Thoracic aorta (tissue), 2 donors: Measurements from ENCODE around the gene UBE2E2. TPM values are rescaled to one million over a fixed set of nuclear protein-coding genes. Genes with fewer than 3 reads are reported as not detected.
A peak's percentile ranks its signal among the peaks of the same experiment; 100 is the strongest.

Experiments used
- ATAC-seq: fragments of 150-250 bp; one replicate; pipeline ENCODE4 v1.8.0; 2017; ENCODE audit warnings: low read depth; ENCODE audit not compliant: insufficient number of reproducible peaks, low FRiP score
- DNase-seq: peaks from one replicate; pipeline ENCODE4 v3.0.0-alpha.2; 2020; ENCODE audit warnings: low spot score
- H3K27ac ChIP-seq, 2 donors: fragments of 200-600 bp; sonication (generic); 1 replicate in 1 of 2; 2 replicates in 1 of 2; pipeline ENCODE4 v1.5.1; 2016; ENCODE audit warnings: mild to moderate bottlenecking in 2 of 2, moderate library complexity in 2 of 2
- H3K27me3 ChIP-seq: fragments of 200-600 bp; sonication (generic); replicated peaks from 2 replicates; pipeline ENCODE4 v1.6.0; 2016; ENCODE audit warnings: mild to moderate bottlenecking; ENCODE audit not compliant: insufficient read depth
- H3K36me3 ChIP-seq: fragments of 200-600 bp; sonication (generic); one replicate; pipeline ENCODE4 v1.5.1; 2016
- H3K4me1 ChIP-seq, 2 donors: fragments of 200-600 bp; sonication (generic); 1 replicate in 1 of 2; 2 replicates in 1 of 2; pipeline versions ENCODE4 v1.5.1 to v1.6.0; 2016; ENCODE audit warnings: low read depth in 2 of 2, mild to moderate bottlenecking in 1 of 2; ENCODE audit not compliant: control insufficient read depth in 1 of 2
- H3K4me3 ChIP-seq: fragments of 200-600 bp; sonication (generic); 2 replicates; pipeline ENCODE4 v1.5.1; 2016; ENCODE audit warnings: mild to moderate bottlenecking
- H3K9me3 ChIP-seq: fragments of 200-600 bp; sonication (generic); 2 replicates; pipeline ENCODE4 v1.5.1; 2016
- total RNA-seq, 2 donors: library from RNA; depleted of rRNA; stranded (reverse); fragments of >200 nt; gene quantifications; one replicate each; pipeline versions ENCODE4 v1.1.0 to v1.2.3, GENCODE V29; 2016
- TF ChIP-seq, protein P1 (sequence below): fragments of 200-600 bp; sonication (generic); IDR thresholded peaks from one replicate; pipeline ENCODE4 v1.5.1; 2019; ENCODE audit warnings: antibody characterized with exemption

UBE2E2 gene
- total RNA-seq, 2 donors from 2014 or later: 30.3 to 44.0 TPM

DNA sequence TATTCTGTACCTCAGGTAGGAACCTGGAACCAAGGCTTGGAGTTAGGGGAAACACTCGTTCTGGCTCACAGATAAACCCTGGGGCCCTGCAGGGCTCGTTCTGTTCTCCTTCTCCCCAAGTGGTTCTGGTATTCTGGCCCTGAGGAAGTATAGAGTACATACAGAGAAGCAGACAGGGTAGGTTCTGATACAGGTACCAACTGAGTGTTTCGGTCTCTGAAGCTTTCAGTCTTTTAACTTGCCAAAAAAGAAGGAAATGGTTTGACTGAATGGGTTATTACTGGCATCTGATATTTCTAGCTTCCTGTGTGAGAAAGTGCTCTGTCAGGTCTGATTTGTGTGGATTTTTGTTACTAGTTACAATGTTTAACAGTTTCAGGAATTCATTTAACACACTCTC, 67.3 kb downstream of the UBE2E2 start:
- Histone ChIP-seq H3K4me1 (peaks cover 3 to 26% of the 10 kb centered on the region in 2 donors), H3K27me3 (no peaks in the 10 kb centered on the region), H3K27ac (no peak overlapping the region), H3K9me3 (no peaks in the 10 kb centered on the region), H3K4me3 (no peak overlapping the region), H3K36me3 (no peaks in the 10 kb centered on the region)
- TF ChIP-seq, protein P1, sequence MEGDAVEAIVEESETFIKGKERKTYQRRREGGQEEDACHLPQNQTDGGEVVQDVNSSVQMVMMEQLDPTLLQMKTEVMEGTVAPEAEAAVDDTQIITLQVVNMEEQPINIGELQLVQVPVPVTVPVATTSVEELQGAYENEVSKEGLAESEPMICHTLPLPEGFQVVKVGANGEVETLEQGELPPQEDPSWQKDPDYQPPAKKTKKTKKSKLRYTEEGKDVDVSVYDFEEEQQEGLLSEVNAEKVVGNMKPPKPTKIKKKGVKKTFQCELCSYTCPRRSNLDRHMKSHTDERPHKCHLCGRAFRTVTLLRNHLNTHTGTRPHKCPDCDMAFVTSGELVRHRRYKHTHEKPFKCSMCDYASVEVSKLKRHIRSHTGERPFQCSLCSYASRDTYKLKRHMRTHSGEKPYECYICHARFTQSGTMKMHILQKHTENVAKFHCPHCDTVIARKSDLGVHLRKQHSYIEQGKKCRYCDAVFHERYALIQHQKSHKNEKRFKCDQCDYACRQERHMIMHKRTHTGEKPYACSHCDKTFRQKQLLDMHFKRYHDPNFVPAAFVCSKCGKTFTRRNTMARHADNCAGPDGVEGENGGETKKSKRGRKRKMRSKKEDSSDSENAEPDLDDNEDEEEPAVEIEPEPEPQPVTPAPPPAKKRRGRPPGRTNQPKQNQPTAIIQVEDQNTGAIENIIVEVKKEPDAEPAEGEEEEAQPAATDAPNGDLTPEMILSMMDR: no peak
- ATAC-seq (no peak), DNase-seq (no peak)

DNA sequence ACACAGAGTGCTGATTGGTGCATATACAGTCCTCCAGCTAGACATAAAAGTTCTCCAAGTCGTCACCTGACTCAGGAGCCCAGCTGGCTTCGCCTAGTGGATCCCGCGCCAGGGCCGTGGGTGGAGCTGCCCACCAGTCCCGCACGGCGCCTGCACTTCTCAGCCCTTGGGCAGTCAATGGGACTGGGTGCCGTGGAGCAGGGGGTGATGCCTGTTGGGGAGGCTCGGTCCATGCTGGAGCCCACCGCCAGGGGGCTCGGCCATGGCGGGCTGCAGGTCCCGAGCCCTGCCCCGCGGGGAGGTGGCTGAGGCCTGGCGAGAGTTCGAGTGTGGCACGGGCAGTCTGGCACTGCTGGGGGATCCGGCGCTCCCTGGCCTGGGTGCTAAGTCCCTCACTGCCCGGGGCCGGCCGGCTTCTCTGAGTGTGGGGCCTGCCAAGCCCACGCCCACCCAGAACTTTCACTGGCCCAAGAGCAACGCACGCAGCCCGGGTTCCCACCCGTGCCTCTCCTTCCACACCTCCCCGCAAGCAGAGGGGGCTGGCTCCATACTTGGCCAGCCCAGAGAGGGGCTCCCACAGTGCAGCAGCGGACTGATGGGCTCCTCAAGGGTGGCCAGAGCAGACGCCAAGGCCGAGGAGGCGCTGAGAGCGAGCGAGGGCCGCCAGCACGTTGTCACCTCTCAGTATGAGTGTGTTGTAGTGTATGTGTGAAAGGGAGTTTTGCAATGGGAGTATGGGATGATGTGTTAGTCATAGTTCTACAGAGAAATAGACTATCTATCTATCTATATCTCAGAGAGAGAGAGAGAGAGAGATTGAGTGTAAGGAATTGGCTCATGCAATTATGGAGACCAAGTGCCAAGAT, 69.0 kb downstream of the UBE2E2 start:
- Histone ChIP-seq H3K4me3 (no peak overlapping the region), H3K27ac (peak overlapping the region in 1 of 2 donors; percentile 22), H3K9me3 (no peaks in the 10 kb centered on the region), H3K27me3 (no peaks in the 10 kb centered on the region), H3K36me3 (no peaks in the 10 kb centered on the region), H3K4me1 (peaks cover 3 to 26% of the 10 kb centered on the region in 2 donors)
- DNase-seq: no peak
- ATAC-seq: no peak
- TF ChIP-seq, protein P1: no peak

- Histone ChIP-seq H3K36me3 (no peaks in the 10 kb centered on the region), H3K4me1 (peaks cover 3 to 26% of the 10 kb centered on the region in 2 donors), H3K4me3 (no peak overlapping the region), H3K27ac (peak overlapping the region in 1 of 2 donors; percentile 22), H3K9me3 (no peaks in the 10 kb centered on the region), H3K27me3 (no peaks in the 10 kb centered on the region)
- no peak for DNase-seq
- TF ChIP-seq, protein P1: no peak
- no peak for ATAC-seq
These were observed 69.7 kb downstream of the UBE2E2 start for GRCh38 chr3:23272820-23273219.

GRCh38 chr3:23275061-23275460, 71.9 kb downstream of the UBE2E2 start:
- H3K9me3 ChIP-seq: no peaks in the 10 kb centered on the region
- TF ChIP-seq, protein P1: no peak
- H3K4me1 ChIP-seq: peaks cover 3 to 18% of the 10 kb centered on the region in 2 donors
- no peaks in the 10 kb centered on the region for H3K27me3 ChIP-seq
- DNase-seq (no peak), ATAC-seq (no peak)
- H3K36me3 ChIP-seq: no peaks in the 10 kb centered on the region
- no peak overlapping the region for H3K4me3 ChIP-seq
- no peak overlapping the region for H3K27ac ChIP-seq

DNA sequence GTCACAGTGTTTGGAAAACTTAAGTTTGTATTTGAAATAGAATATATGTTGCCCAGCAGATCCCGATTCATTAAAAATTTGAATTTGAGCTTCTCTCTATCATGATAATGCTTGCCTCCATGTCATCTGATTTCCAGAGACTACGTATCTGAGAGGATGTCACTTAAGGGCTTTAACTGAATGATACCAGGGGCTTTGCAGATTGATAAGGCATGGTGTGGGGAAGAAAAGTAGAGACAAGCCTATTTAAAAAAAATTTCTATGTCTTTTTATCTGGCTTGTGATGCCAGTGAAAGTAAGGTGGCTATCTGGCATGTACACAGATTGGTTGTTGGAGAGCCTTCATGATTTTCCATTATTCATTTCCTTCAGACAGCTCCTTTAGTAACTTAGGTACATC, 72.7 kb downstream of the UBE2E2 start:
- H3K9me3 ChIP-seq: no peaks in the 10 kb centered on the region
- no peaks in the 10 kb centered on the region for H3K36me3 ChIP-seq
- H3K27me3 ChIP-seq: no peaks in the 10 kb centered on the region
- ATAC-seq: no peak
- TF ChIP-seq, protein P1: no peak
- H3K27ac ChIP-seq: no peak overlapping the region
- H3K4me1 ChIP-seq: peaks cover 3 to 11% of the 10 kb centered on the region in 2 donors
- no peak overlapping the region for H3K4me3 ChIP-seq
- no peak for DNase-seq
